IPS DF 4.7 (cell line): Measurements from ENCODE around the gene ZMYND8.
"Not testable (repeated sequence)": the region's sequence is repeated elsewhere in the genome, so short reads cannot be mapped to it uniquely, and the experiment has no call there.

Experiments
- DNase-seq: peaks from one replicate; pipeline ENCODE4 v3.0.0-alpha.2; 2013; ENCODE audit warnings: low spot score; ENCODE audit errors: extremely low read depth

Gene ZMYND8

GRCh38 chr20:47225458-47225857 is 131.0 kb downstream of the ZMYND8 start:
- DNase-seq, result no peak

GRCh38 chr20:47224857-47225256 is 131.6 kb downstream of the ZMYND8 start:
- no peak for DNase-seq

- DNase-seq, result no peak
Observed at GRCh38 chr20:47224300-47224791, 132.2 kb downstream of the ZMYND8 start.

GRCh38 chr20:47223896-47224295 is 132.6 kb downstream of the ZMYND8 start:
- DNase-seq, result no peak

GRCh38 chr20:47222468-47223119 is 133.9 kb downstream of the ZMYND8 start:
- no peak for DNase-seq

- no peak for DNase-seq
Observed at GRCh38 chr20:47221036-47221625, 135.4 kb downstream of the ZMYND8 start.

GRCh38 chr20:47220161-47220582 is 136.3 kb downstream of the ZMYND8 start:
- no peak for DNase-seq

GRCh38 chr20:47217482-47218446 is 138.7 kb downstream of the ZMYND8 start:
- no peak for DNase-seq

- DNase-seq, result no peak
Observed at GRCh38 chr20:47216819-47217410, 139.6 kb downstream of the ZMYND8 start.

- DNase-seq, result no peak
Observed at GRCh38 chr20:47215653-47216397, 140.7 kb downstream of the ZMYND8 start.

- no peak for DNase-seq
Observed at GRCh38 chr20:47213966-47214365, 142.5 kb downstream of the ZMYND8 start.

- DNase-seq, result no peak
Observed at GRCh38 chr20:47212606-47213207, 143.8 kb downstream of the ZMYND8 start.

GRCh38 chr20:47211036-47211435 is 145.5 kb downstream of the ZMYND8 start:
- no peak for DNase-seq

- no peak for DNase-seq
Observed at GRCh38 chr20:47210470-47210869, 146.0 kb downstream of the ZMYND8 start.

- no peak for DNase-seq
Observed at GRCh38 chr20:47209982-47210381, 146.5 kb downstream of the ZMYND8 start.

GRCh38 chr20:47208534-47209174 is 147.8 kb downstream of the ZMYND8 start:
- no peak for DNase-seq

GRCh38 chr20:47206962-47207641 is 149.4 kb downstream of the ZMYND8 start:
- DNase-seq, result no peak

- DNase-seq, result not testable (repeated sequence)
Observed at GRCh38 chr20:47206552-47206951, 149.9 kb downstream of the ZMYND8 start.

- DNase-seq, result peak; percentile 14
Observed at GRCh38 chr20:47205577-47206123, 150.8 kb downstream of the ZMYND8 start.
